Brain microvascular endothelial cell (primary cell): ENCODE data around the gene EPN2.
"Not testable (repeated sequence)": the region's sequence is repeated elsewhere in the genome, so short reads cannot be mapped to it uniquely, and the experiment has no call there.

Source experiments
- DNase-seq: peaks from one replicate; pipeline ENCODE4 v3.0.0-alpha.2; 2020
- H3K27ac ChIP-seq: fragments of 250-450 bp; sonication (Bioruptor Pico); 2 replicates; pipeline ENCODE4 v1.5.1; 2020; ENCODE audit warnings: mild to moderate bottlenecking, moderate library complexity
- H3K27me3 ChIP-seq: fragments of 250-450 bp; sonication (Bioruptor Pico); replicated peaks from 2 replicates; pipeline ENCODE4 v1.5.1; 2020; ENCODE audit warnings: mild to moderate bottlenecking
- H3K36me3 ChIP-seq: fragments of 250-450 bp; sonication (Bioruptor Pico); replicated peaks from 2 replicates; pipeline ENCODE4 v1.5.1; 2020; ENCODE audit warnings: mild to moderate bottlenecking
- H3K4me3 ChIP-seq: 2 replicates; pipeline ENCODE4 v1.5.1; 2011; ENCODE audit warnings: low read depth, mild to moderate bottlenecking, control low read depth, low read length, moderate library complexity
- in situ Hi-C: cut with HindIII; loops from 2 replicates; pipeline ENCODE4 v1.10.0; 2017; ENCODE audit warnings: low sequenced_read_pairs, low pct_ligation_motif_present
- TF ChIP-seq, protein P1 (sequence below): IDR thresholded peaks from 2 replicates; pipeline ENCODE4 v1.5.1; 2011; ENCODE audit warnings: low read depth, mild to moderate bottlenecking, moderate library complexity, low read length, control low read depth, inconsistent platforms; ENCODE audit errors: missing control alignments

EPN2 gene

DNA sequence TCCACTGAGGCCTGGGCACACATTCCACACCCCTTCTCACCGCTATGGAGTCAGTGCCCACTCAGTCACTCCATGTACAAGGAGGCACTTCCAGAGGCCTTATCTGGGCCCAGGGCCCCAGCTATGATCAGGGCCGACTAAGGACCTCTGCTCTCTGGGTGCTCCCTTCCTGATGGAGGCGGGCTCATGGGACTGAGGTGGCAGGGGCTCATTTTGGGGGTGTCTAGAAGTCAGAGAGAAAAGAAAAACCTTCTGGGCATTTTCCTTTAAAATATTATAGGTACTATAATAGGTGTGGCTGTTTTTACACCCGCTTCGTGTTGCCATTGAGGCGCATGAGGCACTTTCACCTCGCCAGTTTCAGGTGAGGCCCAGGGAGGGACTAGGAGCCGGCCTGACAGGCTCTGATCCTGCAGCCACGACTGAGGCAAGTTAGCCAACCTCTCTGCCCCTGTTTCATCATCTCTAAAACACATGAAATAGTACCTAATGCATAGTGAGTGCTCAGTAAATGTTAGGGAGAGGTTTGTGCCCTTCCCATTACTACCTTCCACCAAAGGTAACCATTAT is 111.0 kb downstream of the EPN2 start:
- TF ChIP-seq, protein P1, sequence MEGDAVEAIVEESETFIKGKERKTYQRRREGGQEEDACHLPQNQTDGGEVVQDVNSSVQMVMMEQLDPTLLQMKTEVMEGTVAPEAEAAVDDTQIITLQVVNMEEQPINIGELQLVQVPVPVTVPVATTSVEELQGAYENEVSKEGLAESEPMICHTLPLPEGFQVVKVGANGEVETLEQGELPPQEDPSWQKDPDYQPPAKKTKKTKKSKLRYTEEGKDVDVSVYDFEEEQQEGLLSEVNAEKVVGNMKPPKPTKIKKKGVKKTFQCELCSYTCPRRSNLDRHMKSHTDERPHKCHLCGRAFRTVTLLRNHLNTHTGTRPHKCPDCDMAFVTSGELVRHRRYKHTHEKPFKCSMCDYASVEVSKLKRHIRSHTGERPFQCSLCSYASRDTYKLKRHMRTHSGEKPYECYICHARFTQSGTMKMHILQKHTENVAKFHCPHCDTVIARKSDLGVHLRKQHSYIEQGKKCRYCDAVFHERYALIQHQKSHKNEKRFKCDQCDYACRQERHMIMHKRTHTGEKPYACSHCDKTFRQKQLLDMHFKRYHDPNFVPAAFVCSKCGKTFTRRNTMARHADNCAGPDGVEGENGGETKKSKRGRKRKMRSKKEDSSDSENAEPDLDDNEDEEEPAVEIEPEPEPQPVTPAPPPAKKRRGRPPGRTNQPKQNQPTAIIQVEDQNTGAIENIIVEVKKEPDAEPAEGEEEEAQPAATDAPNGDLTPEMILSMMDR = no peak
- Histone ChIP-seq H3K27ac (no peak overlapping the region), H3K36me3 (no peaks in the 10 kb centered on the region), H3K27me3 (no peaks in the 10 kb centered on the region), H3K4me3 (no peak overlapping the region)
- no peak for DNase-seq
- in situ Hi-C loops = no loop called here

GRCh38 chr17:19348806-19349205 is 111.6 kb downstream of the EPN2 start:
- in situ Hi-C loops = no loop called here
- Histone ChIP-seq H3K4me3 (no peak overlapping the region), H3K27me3 (no peaks in the 10 kb centered on the region), H3K36me3 (no peaks in the 10 kb centered on the region), H3K27ac (no peak overlapping the region)
- no peak for DNase-seq
- TF ChIP-seq, protein P1 = no peak

- H3K27ac ChIP-seq, H3K4me3 ChIP-seq, H3K36me3 ChIP-seq, in situ Hi-C loops, H3K27me3 ChIP-seq, DNase-seq: not testable (repeated sequence)
Observed at GRCh38 chr17:19353401-19353800, 116.2 kb downstream of the EPN2 start.

DNA sequence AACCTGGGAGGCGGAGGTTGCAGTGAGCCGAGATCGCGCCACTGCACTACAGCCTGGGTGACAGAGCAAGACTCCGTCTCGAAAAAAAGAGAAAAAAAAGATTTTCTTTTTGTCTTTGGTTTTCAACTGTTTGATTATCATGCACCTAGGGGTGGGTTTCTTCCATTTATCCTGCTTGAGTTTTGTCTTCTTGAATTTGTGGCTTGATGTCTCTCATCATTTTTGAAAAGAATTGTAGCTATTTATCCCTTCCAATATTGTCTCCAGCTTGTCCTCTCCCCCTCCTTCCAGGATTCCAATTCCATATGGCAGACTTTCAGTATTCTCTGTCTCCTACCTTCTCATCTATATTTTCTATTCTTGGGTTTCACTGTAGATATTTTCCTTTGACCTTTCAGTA is 117.6 kb downstream of the EPN2 start:
- H3K27me3 ChIP-seq = no peaks in the 10 kb centered on the region
- peaks cover 3% of the 10 kb centered on the region for H3K36me3 ChIP-seq
- H3K27ac ChIP-seq = no peak overlapping the region
- in situ Hi-C loops = no loop called here
- TF ChIP-seq, protein P1 = no peak
- DNase-seq = no peak
- no peak overlapping the region for H3K4me3 ChIP-seq

- H3K4me3 ChIP-seq = no peak overlapping the region
- peaks cover 3% of the 10 kb centered on the region for H3K36me3 ChIP-seq
- in situ Hi-C loops = no loop called here
- DNase-seq = no peak
- no peak overlapping the region for H3K27ac ChIP-seq
- H3K27me3 ChIP-seq = no peaks in the 10 kb centered on the region
- TF ChIP-seq, protein P1 = no peak
Observed at GRCh38 chr17:19357351-19357750, 120.2 kb downstream of the EPN2 start.

- no peak overlapping the region for H3K4me3 ChIP-seq
- TF ChIP-seq, protein P1 = no peak
- H3K27me3 ChIP-seq = no peaks in the 10 kb centered on the region
- H3K27ac ChIP-seq = no peak overlapping the region
- no peak for DNase-seq
- in situ Hi-C loops = no loop called here
- H3K36me3 ChIP-seq = peaks cover 3% of the 10 kb centered on the region
Observed at GRCh38 chr17:19357761-19358160, 120.6 kb downstream of the EPN2 start.
